IPS-NIHi7 (cell line): ENCODE data around the gene CCDC144A.
A peak's percentile ranks its signal among the peaks of the same experiment; 100 is the strongest.
"Not testable (repeated sequence)": the region's sequence is repeated elsewhere in the genome, so short reads cannot be mapped to it uniquely, and the experiment has no call there.

Source experiments
- DNase-seq: peaks from one replicate; pipeline ENCODE4 v3.0.0; 2012; ENCODE audit warnings: mixed read lengths; ENCODE audit errors: extremely low spot score

CCDC144A gene

GRCh38 chr17:16818340-16818739 lies 128.3 kb downstream of the CCDC144A start:
- peak; percentile 39 for DNase-seq

GRCh38 chr17:16818821-16819683 lies 129.0 kb downstream of the CCDC144A start:
- no peak for DNase-seq

- DNase-seq: no peak
Measured at GRCh38 chr17:16820161-16820877, 130.3 kb downstream of the CCDC144A start.

- peak; percentile 12 for DNase-seq
Measured at GRCh38 chr17:16820979-16821543, 131.0 kb downstream of the CCDC144A start.

- not testable (repeated sequence) for DNase-seq
Measured at GRCh38 chr17:16822133-16822532, 132.1 kb downstream of the CCDC144A start.

- not testable (repeated sequence) for DNase-seq
Measured at GRCh38 chr17:16823768-16824406, 133.8 kb downstream of the CCDC144A start.
